ENCODE data around the gene GTF2H3.

DNA sequence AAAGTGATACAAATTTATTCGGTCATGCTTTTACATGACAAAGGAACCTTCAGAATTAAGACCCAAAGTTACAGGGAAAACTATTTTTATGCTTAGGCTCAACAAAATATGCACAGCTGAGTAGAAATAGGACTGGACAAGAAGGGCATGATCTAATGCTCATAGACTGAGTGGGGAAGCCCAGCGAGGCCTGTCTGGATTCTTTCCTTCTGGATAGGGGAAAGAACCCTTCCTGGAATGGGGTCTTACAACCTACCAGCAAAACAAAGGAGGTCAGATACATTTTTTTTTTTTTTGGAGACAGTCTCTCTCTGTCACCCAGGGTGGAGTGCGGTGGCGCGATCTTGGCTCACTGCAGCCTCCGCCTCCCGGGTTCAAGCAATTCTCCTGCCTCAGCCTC is 33.9 kb upstream of the GTF2H3 start:
- TF ChIP-seq, protein P1, sequence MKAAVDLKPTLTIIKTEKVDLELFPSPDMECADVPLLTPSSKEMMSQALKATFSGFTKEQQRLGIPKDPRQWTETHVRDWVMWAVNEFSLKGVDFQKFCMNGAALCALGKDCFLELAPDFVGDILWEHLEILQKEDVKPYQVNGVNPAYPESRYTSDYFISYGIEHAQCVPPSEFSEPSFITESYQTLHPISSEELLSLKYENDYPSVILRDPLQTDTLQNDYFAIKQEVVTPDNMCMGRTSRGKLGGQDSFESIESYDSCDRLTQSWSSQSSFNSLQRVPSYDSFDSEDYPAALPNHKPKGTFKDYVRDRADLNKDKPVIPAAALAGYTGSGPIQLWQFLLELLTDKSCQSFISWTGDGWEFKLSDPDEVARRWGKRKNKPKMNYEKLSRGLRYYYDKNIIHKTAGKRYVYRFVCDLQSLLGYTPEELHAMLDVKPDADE (IDR thresholded peaks at IDR 0.05), result no peak
- TF ChIP-seq, protein P2, sequence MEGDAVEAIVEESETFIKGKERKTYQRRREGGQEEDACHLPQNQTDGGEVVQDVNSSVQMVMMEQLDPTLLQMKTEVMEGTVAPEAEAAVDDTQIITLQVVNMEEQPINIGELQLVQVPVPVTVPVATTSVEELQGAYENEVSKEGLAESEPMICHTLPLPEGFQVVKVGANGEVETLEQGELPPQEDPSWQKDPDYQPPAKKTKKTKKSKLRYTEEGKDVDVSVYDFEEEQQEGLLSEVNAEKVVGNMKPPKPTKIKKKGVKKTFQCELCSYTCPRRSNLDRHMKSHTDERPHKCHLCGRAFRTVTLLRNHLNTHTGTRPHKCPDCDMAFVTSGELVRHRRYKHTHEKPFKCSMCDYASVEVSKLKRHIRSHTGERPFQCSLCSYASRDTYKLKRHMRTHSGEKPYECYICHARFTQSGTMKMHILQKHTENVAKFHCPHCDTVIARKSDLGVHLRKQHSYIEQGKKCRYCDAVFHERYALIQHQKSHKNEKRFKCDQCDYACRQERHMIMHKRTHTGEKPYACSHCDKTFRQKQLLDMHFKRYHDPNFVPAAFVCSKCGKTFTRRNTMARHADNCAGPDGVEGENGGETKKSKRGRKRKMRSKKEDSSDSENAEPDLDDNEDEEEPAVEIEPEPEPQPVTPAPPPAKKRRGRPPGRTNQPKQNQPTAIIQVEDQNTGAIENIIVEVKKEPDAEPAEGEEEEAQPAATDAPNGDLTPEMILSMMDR (conservative IDR thresholded peaks at IDR 0.05; ENCODE audit: low read depth in 2 of 2), result no peak

Data from GM23338 (cell line).